HFFc6 (cell line): ENCODE results near the gene LMNB1. TPM values are rescaled to one million over a fixed set of nuclear protein-coding genes. Genes with fewer than 3 reads are reported as not detected.
A peak's percentile ranks its signal among the peaks of the same experiment; 100 is the strongest.
"Not testable (repeated sequence)": the region's sequence is repeated elsewhere in the genome, so short reads cannot be mapped to it uniquely, and the experiment has no call there.

Experiments used
- DNase-seq: peaks from one replicate; pipeline ENCODE4 v3.0.0-alpha.2; 2018
- H3K27ac Mint-ChIP-seq: 2 replicates; pipeline ENCODE4 v1.8.0; 2020; ENCODE audit warnings: mild to moderate bottlenecking, mixed read lengths
- H3K27me3 Mint-ChIP-seq: 2 replicates; pipeline ENCODE4 v1.8.0; 2021; ENCODE audit warnings: mild to moderate bottlenecking, moderate library complexity, mixed read lengths; ENCODE audit not compliant: insufficient read depth
- H3K36me3 Mint-ChIP-seq: 2 replicates; pipeline ENCODE4 v1.8.0; 2021; ENCODE audit warnings: low read depth, mixed read lengths
- H3K4me1 Mint-ChIP-seq: 2 replicates; pipeline ENCODE4 v1.8.0; 2020; ENCODE audit warnings: low read depth, mixed read lengths
- H3K4me3 Mint-ChIP-seq: 2 replicates; pipeline ENCODE4 v1.8.0; 2020; ENCODE audit warnings: mild to moderate bottlenecking, moderate library complexity, mixed read lengths
- H3K9me3 Mint-ChIP-seq: 2 replicates; pipeline ENCODE4 v1.8.0; 2020; ENCODE audit warnings: mild to moderate bottlenecking, mixed read lengths
- CTCF ChIP-seq: fragments of 200-600 bp; sonication (generic); IDR thresholded peaks from 2 replicates; pipeline ENCODE4 v1.5.0; 2021; ENCODE audit warnings: antibody characterized with exemption, mild to moderate bottlenecking
- total RNA-seq, 6 experiments: library from RNA; stranded (reverse); fragmentation: NEBNext Ultra II Directional; extraction: Animal tissue kit (Norgen Biotek cat#: 25700); gene quantifications; 2 replicates in 1 of 6; 3 replicates in 5 of 6; pipeline ENCODE4 v1.2.3, GENCODE V29; 2021

Gene LMNB1
- total RNA-seq, 6 experiments from 2014 or later = 26.2 to 55.4 (median 51.0) TPM

GRCh38 chr5:126812199-126812570, 35.2 kb downstream of the LMNB1 start:
- Mint-ChIP-seq H3K36me3 (peaks cover 5% of the 10 kb centered on the region; the same call in 1 of the 2 replicates), H3K27ac (peak overlapping the region; percentile 79), H3K4me3 (peak overlapping the region; percentile 20; the same call in 1 of the 2 replicates), H3K27me3 (no peaks in the 10 kb centered on the region), H3K4me1 (peaks cover 50% of the 10 kb centered on the region), H3K9me3 (no peaks in the 10 kb centered on the region)
- TF ChIP-seq CTCF = no peak
- DNase-seq = no peak

GRCh38 chr5:126813799-126814198, 36.9 kb downstream of the LMNB1 start:
- DNase-seq, H3K9me3 Mint-ChIP-seq, H3K4me3 Mint-ChIP-seq, H3K27ac Mint-ChIP-seq, H3K27me3 Mint-ChIP-seq, H3K36me3 Mint-ChIP-seq: not testable (repeated sequence)
- H3K4me1 Mint-ChIP-seq = peaks cover 44% of the 10 kb centered on the region

- no peak for TF ChIP-seq CTCF
- Mint-ChIP-seq H3K27ac (peak overlapping the region; percentile 46), H3K4me3 (no peak overlapping the region), H3K4me1 (peaks cover 42% of the 10 kb centered on the region), H3K9me3 (no peaks in the 10 kb centered on the region), H3K27me3 (no peaks in the 10 kb centered on the region), H3K36me3 (peaks cover 5% of the 10 kb centered on the region; the same call in 1 of the 2 replicates)
- no peak for DNase-seq
Measured at GRCh38 chr5:126814721-126815404, 37.9 kb downstream of the LMNB1 start.

GRCh38 chr5:126816649-126817048, 39.7 kb downstream of the LMNB1 start:
- DNase-seq = no peak
- Mint-ChIP-seq H3K4me1 (peaks cover 24% of the 10 kb centered on the region), H3K9me3 (no peaks in the 10 kb centered on the region), H3K27ac (no peak overlapping the region; the same call in 1 of the 2 replicates), H3K36me3 (peaks cover 9% of the 10 kb centered on the region), H3K27me3 (peaks cover 1% of the 10 kb centered on the region; the same call in 1 of the 2 replicates), H3K4me3 (no peak overlapping the region)
- no peak for TF ChIP-seq CTCF

- no peak for TF ChIP-seq CTCF
Measured at GRCh38 chr5:126818736-126819135, 41.8 kb downstream of the LMNB1 start.

GRCh38 chr5:126819253-126819652, 42.3 kb downstream of the LMNB1 start:
- DNase-seq = no peak
- Mint-ChIP-seq H3K27me3 (peaks cover 1% of the 10 kb centered on the region; the same call in 1 of the 2 replicates), H3K4me1 (peaks cover 13% of the 10 kb centered on the region), H3K27ac (no peak overlapping the region), H3K9me3 (no peaks in the 10 kb centered on the region), H3K36me3 (peaks cover 11% of the 10 kb centered on the region), H3K4me3 (no peak overlapping the region)
- no peak for TF ChIP-seq CTCF

More at GRCh38 chr5:126818736-126819135, 41.8 kb downstream of the LMNB1 start:
- Mint-ChIP-seq H3K9me3 (no peaks in the 10 kb centered on the region), H3K4me3 (no peak overlapping the region), H3K27me3 (peaks cover 1% of the 10 kb centered on the region; the same call in 1 of the 2 replicates), H3K27ac (no peak overlapping the region), H3K36me3 (peaks cover 11% of the 10 kb centered on the region), H3K4me1 (peaks cover 15% of the 10 kb centered on the region)
- DNase-seq = no peak
